Left hindlimb (tissue), 1 donor: Measurements from ENCODE around the gene CDKN1A.

Experiments
- DNase-seq: peaks from one replicate; pipeline ENCODE4 v3.0.0-alpha.2; 2018

Gene CDKN1A

GRCh38 chr6:36679043-36679833 lies 724 bp downstream of the CDKN1A start:
- peak; percentile 77 for DNase-seq

- DNase-seq = no peak
These were observed 4.0 kb downstream of the CDKN1A start for GRCh38 chr6:36682328-36683144.

GRCh38 chr6:36683145-36683655 lies 4.7 kb downstream of the CDKN1A start:
- DNase-seq = no peak

- DNase-seq = no peak
These were observed 5.3 kb downstream of the CDKN1A start for GRCh38 chr6:36683656-36684446.

GRCh38 chr6:36684447-36684812 lies 5.9 kb downstream of the CDKN1A start:
- no peak for DNase-seq

GRCh38 chr6:36685166-36685924 lies 6.8 kb downstream of the CDKN1A start:
- no peak for DNase-seq

- no peak for DNase-seq
These were observed 7.6 kb downstream of the CDKN1A start for GRCh38 chr6:36685926-36686667.

- no peak for DNase-seq
These were observed 8.4 kb downstream of the CDKN1A start for GRCh38 chr6:36686668-36687513.

- DNase-seq = no peak
These were observed 9.7 kb downstream of the CDKN1A start for GRCh38 chr6:36688063-36688738.

GRCh38 chr6:36688739-36689075 lies 10.2 kb downstream of the CDKN1A start:
- no peak for DNase-seq

GRCh38 chr6:36691011-36691410 lies 12.5 kb downstream of the CDKN1A start:
- no peak for DNase-seq

GRCh38 chr6:36691612-36692011 lies 13.1 kb downstream of the CDKN1A start:
- DNase-seq = no peak

GRCh38 chr6:36692220-36692619 lies 13.7 kb downstream of the CDKN1A start:
- DNase-seq = no peak

GRCh38 chr6:36692861-36693702 lies 14.6 kb downstream of the CDKN1A start:
- DNase-seq = peak; percentile 59

GRCh38 chr6:36694616-36695015 lies 16.1 kb downstream of the CDKN1A start:
- DNase-seq = no peak

GRCh38 chr6:36695414-36695813 lies 16.9 kb downstream of the CDKN1A start:
- no peak for DNase-seq

- DNase-seq = no peak
These were observed 19.0 kb downstream of the CDKN1A start, which contains the start of gene RAB44 for GRCh38 chr6:36697481-36697903. Gene RAB44, plus strand, starts transcription at chr6:36697826. Its CDS starts 6,410 bp downstream, at chr6:36704236.

GRCh38 chr6:36698196-36698595 lies 19.7 kb downstream of the CDKN1A start:
- no peak for DNase-seq

GRCh38 chr6:36698871-36699271 lies 20.4 kb downstream of the CDKN1A start:
- no peak for DNase-seq
